GM21360 (cell line): ENCODE data around the gene CRTC1.
A peak's percentile ranks its signal among the peaks of the same experiment; 100 is the strongest.
"Not testable (repeated sequence)": the region's sequence is repeated elsewhere in the genome, so short reads cannot be mapped to it uniquely, and the experiment has no call there.

ENCODE experiments used
- ATAC-seq: cut with Tn5 transposase; IDR thresholded peaks from one replicate; pipeline ENCODE4 v1.9.1; 2021; ENCODE audit warnings: mild to moderate bottlenecking, moderate library complexity; ENCODE audit not compliant: unreplicated experiment

Gene CRTC1

DNA sequence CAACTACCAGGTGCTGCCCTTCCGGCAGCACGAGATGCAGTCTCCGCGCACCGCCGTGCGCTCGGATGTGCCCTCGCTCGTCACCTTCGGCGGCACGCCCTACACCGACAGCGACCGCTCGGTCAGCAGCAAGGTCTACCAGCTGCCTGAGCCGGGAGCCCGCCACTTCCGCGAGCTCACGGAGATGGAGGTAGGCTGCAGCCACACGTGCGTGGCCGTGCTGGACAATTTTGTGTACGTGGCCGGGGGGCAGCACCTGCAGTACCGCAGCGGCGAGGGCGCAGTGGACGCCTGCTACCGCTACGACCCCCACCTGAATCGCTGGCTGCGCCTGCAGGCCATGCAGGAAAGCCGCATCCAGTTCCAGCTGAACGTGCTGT lies 15.2 kb upstream of the CRTC1 start:
- no peak for ATAC-seq

DNA sequence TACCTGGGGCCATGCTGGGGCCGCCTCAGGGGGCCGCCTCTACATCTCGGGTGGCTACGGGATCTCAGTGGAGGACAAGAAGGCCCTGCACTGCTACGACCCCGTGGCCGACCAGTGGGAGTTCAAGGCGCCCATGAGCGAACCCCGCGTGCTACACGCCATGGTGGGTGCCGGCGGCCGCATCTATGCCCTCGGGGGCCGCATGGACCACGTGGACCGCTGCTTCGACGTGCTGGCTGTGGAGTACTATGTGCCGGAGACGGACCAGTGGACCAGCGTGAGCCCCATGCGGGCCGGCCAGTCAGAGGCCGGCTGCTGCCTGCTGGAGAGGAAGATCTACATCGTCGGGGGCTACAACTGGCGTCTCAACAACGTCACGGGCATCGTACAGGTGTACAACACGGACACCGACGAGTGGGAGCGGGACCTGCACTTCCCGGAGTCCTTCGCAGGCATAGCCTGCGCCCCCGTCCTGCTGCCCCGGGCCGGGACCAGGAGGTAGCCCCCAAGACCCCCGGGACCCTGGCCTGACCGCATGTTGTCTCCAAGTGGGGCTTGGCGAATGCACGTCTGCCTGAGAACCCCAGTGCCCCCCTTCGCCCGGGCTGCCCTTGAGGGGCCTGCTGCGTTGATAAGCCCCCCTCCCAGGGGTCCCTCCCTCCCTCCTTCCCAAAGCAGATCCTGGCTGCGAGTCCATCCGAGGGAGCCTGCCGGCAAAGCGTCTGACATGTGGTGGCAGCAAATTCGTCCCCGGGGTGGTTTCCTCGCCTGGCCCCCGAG lies 14.5 kb upstream of the CRTC1 start:
- ATAC-seq: no peak

DNA sequence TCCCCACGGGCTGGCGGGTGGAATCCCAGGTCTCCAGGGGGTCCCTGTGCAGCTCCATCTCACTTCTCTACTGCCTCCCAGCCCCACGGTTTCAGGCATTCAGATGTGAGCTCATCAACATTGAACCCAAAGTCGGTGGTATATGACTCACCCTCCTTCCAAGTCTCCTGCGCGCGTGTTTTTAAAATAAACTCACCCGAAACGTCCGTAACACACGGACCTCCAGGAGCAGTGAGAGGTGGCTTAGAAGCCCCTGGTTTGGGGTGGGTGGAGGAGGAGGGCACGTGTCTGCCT lies 14.0 kb upstream of the CRTC1 start:
- ATAC-seq: no peak

DNA sequence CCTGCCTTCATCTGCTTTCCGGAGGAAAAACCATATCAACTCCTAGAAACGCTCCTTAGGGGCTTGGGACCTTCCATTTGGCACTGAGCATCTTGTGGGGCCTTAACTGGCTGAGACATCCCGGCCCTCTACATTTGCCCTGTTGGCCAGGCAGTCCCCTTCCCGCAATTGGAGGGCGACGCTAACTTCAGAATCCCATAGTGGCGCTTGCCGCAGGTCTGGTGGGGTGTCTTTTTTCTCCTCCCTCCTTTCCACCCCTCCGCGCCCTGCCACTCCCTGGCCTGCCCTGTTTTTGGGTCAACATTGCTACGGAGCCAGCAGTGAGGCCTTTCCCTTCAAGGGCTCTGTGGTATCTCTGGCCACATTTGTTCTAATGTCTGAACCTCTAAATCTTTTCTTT lies 13.6 kb upstream of the CRTC1 start:
- ATAC-seq: no peak

DNA sequence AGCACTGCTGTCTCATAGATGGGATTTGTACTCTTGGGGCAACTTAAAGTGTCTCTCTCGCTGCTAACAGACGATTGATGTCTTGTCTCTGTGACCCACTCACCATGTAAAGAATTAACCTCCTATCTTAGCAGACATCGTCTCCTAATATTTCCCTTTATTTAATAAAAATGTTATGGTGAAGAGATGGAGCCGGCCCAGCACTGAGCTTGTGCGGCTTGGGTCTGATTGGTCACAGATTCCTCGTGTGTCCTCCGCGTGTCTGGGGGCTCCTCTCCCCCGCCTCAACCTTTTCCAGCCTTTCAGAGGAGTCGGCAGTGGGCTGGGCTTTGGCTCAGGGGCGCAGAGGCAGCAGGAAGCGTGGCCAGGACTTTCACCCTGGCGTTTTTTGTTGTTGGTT lies 13.2 kb upstream of the CRTC1 start:
- ATAC-seq: no peak

DNA sequence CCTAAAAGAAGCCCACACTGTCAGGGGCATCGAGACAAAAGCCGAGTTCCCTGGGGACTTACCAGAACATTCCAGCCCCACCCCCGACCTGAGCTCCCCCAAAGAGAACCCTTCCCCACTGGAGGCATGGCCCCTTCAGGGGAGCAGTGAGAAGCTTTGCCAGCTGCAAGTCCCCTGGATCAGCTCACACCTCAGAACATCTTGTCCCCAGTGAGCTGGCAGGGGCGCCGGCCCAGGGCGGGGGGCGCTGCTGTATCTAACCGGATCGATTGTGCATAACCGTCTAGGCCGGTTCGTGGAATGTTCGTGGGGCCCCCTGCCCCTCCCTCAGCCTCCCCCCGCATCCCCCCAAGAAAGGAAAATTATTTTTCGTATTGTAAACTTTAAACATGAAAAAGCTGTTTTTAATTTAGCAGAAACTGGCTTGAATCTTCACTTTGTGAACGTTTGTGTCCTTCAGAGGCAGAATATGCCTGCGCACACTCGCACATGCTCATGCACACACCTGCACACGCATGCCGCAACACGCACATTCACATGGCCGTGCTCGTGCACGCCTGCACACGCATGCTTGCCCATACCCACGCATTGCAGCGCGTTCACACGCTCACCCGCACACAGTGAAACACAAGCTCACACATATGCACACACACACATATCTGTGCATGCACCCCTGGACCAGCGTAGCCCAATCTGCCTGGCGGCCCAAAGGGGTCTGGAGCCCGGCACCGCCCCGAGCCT lies 12.0 kb upstream of the CRTC1 start:
- no peak for ATAC-seq

DNA sequence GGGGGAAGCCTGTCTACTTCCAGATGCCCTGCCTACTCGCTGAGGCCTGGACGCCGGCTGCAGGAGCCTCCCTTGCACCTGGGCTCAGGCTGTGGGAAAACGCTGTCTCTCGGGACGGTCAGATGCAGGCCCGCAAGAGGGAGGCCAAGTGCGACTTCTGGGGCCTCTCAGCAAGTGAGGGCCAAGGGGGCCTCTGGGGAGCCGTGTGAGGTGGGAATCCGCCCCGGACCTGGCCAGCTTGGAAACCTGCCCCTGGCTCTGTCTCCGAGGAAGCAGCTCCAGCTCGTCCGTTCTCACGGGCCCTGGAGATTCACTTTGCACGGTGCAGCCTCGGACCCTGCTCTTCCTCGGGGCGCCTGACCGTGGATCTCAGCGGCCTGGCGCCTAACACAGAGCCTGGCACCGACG lies 11.4 kb upstream of the CRTC1 start:
- no peak for ATAC-seq

DNA sequence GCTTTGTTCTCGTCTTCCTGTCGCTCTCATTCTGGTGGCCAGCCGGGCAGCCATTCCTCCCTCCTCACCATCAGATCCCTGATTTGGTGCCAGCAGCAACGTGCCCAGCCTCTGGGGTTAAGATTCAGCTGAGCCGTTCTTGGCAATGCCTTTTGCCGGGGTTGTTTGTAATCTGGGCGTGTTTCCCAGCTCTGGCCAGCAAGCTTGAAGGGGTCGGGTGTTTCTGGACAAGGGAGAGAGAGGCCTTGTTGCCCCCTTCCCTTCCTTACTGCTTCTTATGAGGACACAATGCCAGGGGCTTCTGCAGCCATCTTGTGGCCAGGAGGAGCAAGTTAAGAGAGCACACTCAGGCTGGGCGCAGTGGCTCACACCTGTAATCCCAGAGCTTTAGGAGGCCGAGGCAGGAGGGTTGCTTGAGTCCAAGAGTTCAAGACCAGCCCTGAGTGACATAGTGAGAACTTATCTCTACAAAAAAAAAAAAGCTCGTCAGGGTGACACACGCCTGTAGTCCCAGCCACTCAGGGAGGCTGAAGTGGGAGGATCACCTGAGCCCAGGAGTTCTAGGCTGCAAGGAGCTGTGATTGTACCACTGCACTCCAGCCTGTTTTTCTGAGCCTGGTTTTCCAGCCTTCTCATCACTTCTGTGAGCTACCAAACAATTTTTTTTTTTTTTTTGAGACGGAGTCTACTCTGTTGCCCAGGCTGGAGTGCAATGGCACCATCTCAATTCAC lies 10.7 kb upstream of the CRTC1 start:
- no peak for ATAC-seq

DNA sequence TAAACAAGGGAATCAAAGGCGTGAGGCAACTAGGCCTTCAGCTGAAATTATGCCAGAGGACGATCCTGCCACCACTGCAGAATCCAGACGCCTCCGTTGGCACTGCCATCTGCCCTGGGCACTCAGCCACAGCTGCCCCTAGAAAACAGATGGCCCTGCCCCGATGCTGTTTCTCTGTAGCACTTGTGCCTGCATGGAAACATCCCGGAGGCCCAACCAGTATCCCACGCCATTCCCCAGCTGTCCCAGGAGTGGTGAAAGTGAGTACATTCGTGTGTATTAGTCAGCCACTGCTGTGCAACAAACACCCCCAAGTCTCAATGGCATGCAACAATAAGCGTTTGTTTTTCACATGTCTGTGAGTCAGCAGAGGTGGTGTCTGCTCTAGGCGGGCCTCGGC lies 8.9 kb upstream of the CRTC1 start:
- no peak for ATAC-seq

DNA sequence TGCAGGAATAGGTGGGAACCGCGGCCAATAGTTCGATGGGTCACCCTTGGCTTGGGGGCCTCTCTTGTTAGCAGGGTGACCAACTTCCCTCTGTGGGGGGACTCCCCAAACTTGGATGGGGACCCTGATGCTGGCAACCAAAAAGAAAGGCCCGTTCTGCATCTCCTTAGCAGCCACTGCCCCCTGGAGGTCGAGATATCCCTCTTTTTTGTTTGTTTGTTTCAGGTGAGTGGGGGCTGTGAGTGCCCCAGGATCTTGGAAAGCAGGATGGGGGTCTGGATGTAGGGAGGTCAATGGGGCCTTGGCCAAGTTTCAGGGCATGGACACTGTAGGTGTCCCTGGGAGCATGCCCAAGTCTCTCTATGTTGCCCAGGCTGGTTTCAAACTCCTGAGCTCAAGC lies 7.7 kb upstream of the CRTC1 start:
- ATAC-seq: no peak

DNA sequence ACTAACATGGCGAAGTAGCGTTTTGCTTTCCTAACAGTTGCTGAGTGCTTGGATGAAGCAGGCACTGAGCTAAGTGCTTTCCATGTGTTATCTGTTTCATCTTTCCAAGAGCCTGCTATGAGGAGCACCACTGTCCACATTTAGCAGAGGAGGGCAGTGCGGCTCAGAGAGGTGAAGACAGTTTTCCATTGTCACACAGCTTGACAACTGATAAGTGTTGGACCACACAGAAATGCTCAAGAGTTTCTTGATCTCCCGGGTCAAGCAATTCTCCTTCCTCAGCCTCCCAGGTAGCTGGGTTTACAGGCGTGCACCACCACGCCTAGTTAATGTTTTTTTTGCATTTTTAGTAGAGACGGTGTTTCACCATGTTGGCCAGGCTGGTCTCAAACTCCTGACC lies 6.8 kb upstream of the CRTC1 start:
- ATAC-seq: no peak

DNA sequence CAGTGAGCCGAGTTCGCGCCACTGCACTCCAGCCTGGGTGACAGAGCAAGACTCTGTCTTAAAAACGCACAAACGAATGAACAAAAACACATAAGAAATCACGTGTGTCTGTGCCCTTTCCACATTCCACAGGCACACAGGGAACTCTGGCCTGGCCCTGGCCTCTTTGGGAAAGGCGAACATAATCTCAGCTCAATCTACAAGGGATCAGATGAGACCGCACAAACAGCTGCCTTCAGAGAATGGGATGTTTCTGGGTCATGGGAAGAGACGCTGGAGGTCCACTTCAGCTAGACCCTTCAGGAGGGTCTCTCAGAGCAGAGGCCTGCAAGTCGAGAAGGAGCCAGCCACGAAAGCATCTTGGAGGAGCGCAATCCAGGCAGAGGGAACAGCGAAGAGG lies 6.3 kb upstream of the CRTC1 start:
- no peak for ATAC-seq

DNA sequence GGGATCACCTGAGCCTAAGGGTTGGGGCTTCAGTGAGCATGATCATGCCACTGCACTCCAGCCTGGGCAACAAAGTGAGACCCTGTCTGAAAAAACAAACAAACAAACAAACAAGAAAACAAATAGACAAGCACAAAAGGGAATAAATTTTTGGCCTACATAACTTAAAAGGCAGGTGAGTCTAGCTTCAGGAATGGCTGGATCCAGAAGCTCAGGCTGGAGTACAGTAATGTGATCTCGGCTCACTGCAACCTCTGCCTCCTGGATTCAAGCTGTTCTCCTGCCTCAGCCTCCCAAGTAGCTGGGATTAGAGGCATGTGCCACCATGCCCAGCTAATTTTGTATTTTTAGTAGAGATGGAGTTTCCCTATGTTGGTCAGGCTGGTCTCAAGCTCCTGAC lies 3.3 kb upstream of the CRTC1 start:
- not testable (repeated sequence) for ATAC-seq

DNA sequence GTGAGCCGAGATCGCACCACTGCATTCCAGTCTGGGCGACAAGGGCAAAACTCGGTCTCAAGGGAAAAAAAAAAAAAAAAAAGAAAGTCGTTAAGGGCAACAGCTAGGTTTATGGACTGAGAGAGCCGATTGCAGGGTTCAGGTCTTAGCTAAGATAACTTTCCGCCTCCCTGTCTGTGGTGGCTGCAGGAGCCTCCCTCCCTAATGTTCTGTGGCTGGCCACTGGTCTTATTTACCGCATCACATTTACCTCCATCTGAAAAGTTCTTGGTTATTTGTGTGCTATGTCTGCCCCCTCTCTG lies 722 bp upstream of the CRTC1 start:
- ATAC-seq: no peak

DNA sequence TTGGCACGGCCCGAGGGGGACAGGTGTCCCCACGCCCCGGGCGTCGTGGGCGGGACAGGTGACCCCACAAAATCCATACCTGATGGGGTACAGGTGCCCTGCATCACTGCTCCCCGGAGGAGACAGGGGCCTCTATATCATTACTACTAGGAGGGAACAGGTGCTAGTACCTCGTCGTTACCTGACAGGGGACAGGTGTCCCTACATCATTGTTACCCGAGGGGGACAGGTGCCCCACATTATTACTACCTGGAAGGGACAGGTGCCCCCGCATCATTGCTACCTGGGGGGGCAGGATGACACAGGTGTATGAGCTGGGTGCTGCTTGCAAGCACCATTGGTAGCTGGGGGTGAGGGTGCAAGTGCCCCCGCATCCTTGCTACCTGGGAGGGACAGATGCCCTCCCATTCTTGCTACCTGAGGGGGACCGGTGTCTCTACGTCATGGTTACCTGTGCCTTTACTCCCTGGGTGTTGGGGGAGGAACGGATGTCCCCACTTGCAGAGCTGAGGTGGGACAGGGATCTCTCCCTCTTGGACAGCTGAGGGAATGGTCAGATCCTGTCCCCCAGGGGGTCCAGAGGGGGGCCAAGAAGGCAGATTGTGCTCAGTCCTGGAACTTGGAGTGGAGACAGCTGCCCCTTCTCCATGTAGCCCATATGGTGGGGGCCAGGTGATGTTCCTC lies 620 bp downstream of the CRTC1 start:
- ATAC-seq: peak; percentile 20

DNA sequence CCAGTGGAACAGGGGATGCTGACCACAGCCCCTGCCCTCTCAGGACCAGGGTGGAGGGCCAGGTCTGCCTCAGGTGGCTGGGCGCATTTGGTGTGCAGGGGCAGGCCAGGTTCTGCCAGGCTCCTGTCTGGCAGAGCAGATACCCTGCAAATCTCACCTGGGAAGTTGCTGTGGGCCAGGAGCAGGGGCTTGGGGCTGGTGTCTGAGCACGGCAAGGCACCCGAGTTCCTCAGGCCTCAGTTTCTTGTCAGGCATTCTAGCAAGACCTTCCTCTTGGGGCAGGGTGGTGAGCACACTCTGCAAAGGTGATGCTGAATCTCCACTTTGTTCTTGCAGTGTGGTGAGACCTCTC lies 1.1 kb downstream of the CRTC1 start:
- ATAC-seq: no peak

DNA sequence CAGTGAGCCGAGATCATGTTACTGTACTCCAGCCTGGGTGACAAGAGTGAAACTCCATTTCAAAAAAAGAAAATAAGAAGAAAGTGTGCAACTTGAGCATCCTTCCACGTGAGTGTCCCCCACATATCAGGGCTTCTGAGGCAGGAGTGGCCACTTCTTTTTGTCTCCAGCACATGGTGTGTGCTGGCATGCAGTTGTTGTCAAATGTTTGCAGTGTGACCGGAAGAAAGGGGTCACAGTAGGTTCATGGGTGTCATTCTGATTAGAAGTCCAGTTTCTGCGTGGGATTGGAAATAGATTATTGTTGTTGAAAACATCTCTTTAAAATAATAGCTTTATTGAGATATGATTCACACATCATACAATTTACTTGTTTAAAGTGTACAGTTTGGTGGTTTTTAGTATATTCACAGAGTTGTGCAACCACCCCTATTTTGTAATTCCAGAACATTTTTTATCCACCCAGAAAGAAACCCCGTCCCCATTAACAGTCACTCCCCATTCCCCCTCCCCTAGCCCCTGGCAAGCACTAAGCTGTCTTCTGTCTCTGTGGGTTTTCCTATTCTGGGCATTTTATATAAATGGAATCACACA lies 2.2 kb downstream of the CRTC1 start:
- no peak for ATAC-seq

DNA sequence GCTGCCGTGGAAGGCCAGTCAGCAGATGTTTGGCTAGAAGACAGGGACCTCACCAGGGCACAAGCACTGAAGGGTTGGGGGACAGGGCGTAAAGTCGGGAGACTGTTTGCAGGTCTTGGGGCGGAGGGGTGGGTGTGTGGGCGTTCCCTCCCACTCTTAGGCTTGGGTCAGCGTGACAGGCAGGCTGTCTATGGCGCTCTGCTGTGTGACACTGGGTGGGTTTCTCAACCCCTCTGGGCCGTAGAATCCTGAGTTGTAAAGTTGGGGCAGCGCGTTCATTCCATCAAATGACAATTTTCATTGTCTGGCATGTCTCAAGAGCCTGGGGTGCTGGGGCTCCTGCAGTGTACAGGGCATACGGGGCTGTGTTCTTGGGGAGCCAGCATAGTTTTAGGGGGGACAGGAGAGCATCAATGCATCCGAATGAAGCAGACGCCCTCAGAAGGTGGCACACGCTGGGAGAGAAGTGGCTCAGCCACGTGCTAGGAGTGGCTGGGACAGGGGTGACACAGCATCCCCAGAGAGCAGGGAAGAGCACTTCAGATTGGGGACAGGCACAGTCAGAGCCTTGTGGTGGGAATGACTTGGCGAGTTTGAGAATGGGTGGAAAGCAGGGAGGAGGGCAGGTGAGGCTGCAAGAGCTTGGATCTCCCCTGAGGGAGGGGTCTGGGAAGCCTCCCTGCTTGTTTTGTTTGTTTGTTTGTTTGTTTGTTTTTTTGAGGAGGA lies 4.4 kb downstream of the CRTC1 start:
- ATAC-seq: no peak

DNA sequence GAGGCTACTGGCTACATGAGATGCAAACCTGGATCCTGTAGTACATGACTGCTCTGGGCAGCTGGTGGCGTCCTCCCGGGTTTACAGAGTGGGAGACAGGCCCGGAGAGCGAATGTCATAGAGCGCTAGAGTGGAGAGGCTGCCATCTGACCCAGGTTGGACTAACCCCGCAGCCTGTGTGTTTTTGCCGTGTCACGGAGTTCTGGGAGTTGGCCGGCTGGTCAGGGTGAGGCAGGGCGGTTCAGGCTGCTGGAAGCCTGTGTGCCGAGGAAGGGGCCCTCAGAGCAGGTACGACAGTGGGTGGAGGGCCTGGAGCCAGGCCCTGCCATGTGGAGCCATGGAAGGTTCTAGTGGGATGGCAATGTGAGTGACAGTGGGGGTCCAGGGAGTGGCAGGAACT lies 12.5 kb downstream of the CRTC1 start:
- ATAC-seq: no peak

DNA sequence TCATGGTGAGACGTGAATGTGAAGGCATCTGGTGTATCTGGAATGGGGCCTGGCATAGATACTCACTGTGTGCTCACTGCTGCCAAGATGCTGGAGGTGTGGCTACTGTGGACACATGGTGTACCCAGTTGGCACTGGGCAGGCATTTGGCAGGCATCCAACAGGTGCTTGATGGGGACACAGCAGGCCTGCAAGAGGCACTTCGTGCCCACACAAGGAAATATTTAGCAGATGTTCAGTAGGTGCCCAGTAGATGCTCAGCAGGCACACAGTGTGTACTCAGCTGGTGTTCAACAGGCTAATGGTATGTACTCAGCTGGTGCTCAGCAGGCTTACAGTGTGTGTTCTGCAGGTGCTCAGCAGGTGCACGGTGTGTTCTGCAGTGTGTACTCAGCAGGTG lies 14.2 kb downstream of the CRTC1 start:
- no peak for ATAC-seq
